ENCODE results near the gene PAX8. TPM values are rescaled to one million over a fixed set of nuclear protein-coding genes. Genes with fewer than 3 reads are reported as not detected.

PAX8 gene
- polyA plus RNA-seq, 1 of the 3 experiments (the other 2 are of a cell fraction), result 0.23 TPM

GRCh38 chr2:113206251-113206650 is 72.5 kb downstream of the PAX8 start (continued):
- TF ChIP-seq ZBTB33 (IDR thresholded peaks at IDR 0.05; ENCODE audit: borderline replicate concordance, low read depth) (no peak), GATA2 (CRISPR knock-in tag; IDR thresholded peaks at IDR 0.05) (no peak), TEAD4 (IDR thresholded peaks at IDR 0.05; ENCODE audit: borderline replicate concordance, insufficient read depth) (no peak), EP300 (IDR thresholded peaks at IDR 0.05; ENCODE audit: borderline replicate concordance in 1 of 2, low read depth in 1 of 2, low read length in 1 of 2) (no peak), POLR2AphosphoS5 (IDR thresholded peaks at IDR 0.05; ENCODE audit: low read depth, low read length) (no peak), ELF1 (IDR thresholded peaks at IDR 0.05) (no peak), MXI1 (IDR thresholded peaks at IDR 0.05; ENCODE audit: low read depth, low read length) (no peak), TAF1 (IDR thresholded peaks at IDR 0.05; ENCODE audit: borderline replicate concordance, low read depth, low read length) (no peak)

- WGBS (ENCODE audit: low lambda C conversion rate), result 0% methylated on average over 3 of the region's 5 CpGs
- Histone ChIP-seq H3K9me2 (no peaks in the 10 kb centered on the region), H3K4me1 (ENCODE audit: control insufficient read depth in 1 of 2, insufficient read depth in 2 of 2, low read depth in 1 of 2, low read length in 1 of 2) (no peaks in the 10 kb centered on the region; a peak in 1 of 4 replicates), H3K9me3 (no peaks in the 10 kb centered on the region), H2AFZ (ENCODE audit: low read depth) (no peak overlapping the region), H3K27me3 (ENCODE audit: insufficient read depth) (no peaks in the 10 kb centered on the region), H4K20me1 (ENCODE audit: insufficient read depth) (no peaks in the 10 kb centered on the region), H3K4me2 (no peak overlapping the region), H3K9ac (no peak overlapping the region), H3F3A (replicated peaks; ENCODE audit: insufficient read depth) (no peaks in the 10 kb centered on the region), H3K4me3 (ENCODE audit: low read depth in 2 of 2, low read length in 1 of 2) (no peak overlapping the region; a peak in 1 of 4 replicates), H3K36me3 (replicated peaks in 1 of 2; ENCODE audit: control insufficient read depth in 1 of 2, insufficient read depth in 2 of 2, low read length in 1 of 2) (no peaks in the 10 kb centered on the region), H3K27ac (ENCODE audit: low read depth in 2 of 2, low read length in 1 of 2) (no peak overlapping the region), H3K79me2 (ENCODE audit: insufficient read depth) (no peaks in the 10 kb centered on the region)
- ChIA-PET CTCF (interaction anchor here (0.6 to 10.2 kb wide), 29 partner anchors 9 to 186 kb away, joined by 3 to 98 read pairs (median 5); partner anchors contain the start of gene PSD4), POLR2A (no interaction called here)
- peak; percentile 86 for DNase-seq
- TF ChIP-seq RFX5 (IDR thresholded peaks at IDR 0.05; ENCODE audit: low read length), result no peak
- peak; percentile 96 for TF ChIP-seq RAD21 (IDR thresholded peaks at IDR 0.05; ENCODE audit: low read length)
- TF ChIP-seq EZH2phosphoT487 (IDR thresholded peaks at IDR 0.05; ENCODE audit: borderline replicate concordance, low read depth), result no peak
- TF ChIP-seq GABPA (IDR thresholded peaks at IDR 0.05; ENCODE audit: low read depth), result no peak
- no peak for TF ChIP-seq RXRA (IDR thresholded peaks at IDR 0.05; ENCODE audit: borderline replicate concordance, low read depth)
- peak; percentile 24; the same call in 1 of the 2 replicates for TF ChIP-seq NRF1 (IDR thresholded peaks at IDR 0.05; ENCODE audit: low read depth, low read length)
- peak; percentile 88 for TF ChIP-seq CTCF (IDR thresholded peaks at IDR 0.05)
- TF ChIP-seq IRF3 (IDR thresholded peaks at IDR 0.05; ENCODE audit: low read depth, low read length), result no peak
- TF ChIP-seq SMC3 (IDR thresholded peaks at IDR 0.05; ENCODE audit: low read depth, low read length), result peak; percentile 95
Measured at GRCh38 chr2:113203901-113204519, 74.7 kb downstream of the PAX8 start.
